ENCODE measurements around the gene LNX1. TPM values are rescaled to one million over a fixed set of nuclear protein-coding genes. Genes with fewer than 3 reads are reported as not detected.

The LNX1 gene
- total RNA-seq, 4 donors from 2014 or later = 5.8 to 14.7 (median 8.4) TPM

DNA sequence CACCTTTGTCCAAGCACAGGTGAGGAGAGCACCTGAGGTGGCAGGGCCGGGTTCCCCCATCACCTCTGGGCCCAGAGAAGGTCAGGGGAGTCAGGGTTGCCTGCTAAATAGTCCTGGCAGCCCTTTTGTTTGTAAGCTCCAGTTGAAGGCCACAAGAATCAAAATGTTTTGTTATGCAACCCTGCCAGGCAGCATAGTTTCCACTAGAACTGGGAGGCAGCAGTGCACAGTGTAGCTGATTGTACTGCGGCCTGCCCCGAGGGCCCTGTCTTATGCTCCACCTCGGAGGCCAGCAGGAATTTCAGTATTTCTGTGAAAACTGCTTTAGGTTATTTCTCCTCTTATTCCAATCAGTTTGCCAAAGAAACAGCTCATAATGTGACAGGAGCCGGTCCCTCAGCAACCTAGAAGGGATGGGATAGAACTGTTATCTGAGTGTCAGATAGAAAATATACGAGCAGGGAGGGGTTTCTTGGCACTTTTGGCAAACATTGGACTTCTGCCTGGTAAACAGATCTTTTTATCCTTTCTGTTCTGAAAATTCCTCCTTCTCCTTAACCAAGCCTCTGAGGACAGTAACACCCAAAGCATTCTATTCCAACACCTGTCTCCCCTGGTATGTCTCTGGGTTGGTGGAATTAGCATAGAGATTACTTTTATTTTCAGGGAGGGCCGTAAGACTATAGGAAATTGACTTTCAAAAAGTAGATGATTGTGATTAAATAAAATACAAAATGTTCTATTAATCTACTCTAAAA lies 93.6 kb downstream of the LNX1 start:
- no peak overlapping the region for H3K4me3 ChIP-seq
- H3K27ac ChIP-seq (replicated peaks in 1 of 4) = peak overlapping the region; percentile 17 to 50 (median 41)
- DNase-seq (ENCODE audit: extremely low spot score) = no peak
- H3K36me3 ChIP-seq = peaks cover 0 to 13% (median 0%) of the 10 kb centered on the region in 4 donors
- H3K9me3 ChIP-seq = no peaks in the 10 kb centered on the region
- TF ChIP-seq POLR2A (IDR thresholded peaks at IDR 0.05; ENCODE audit: low read depth) (no peak), EP300 (IDR thresholded peaks at IDR 0.05) (no peak), POLR2AphosphoS5 (IDR thresholded peaks at IDR 0.05) (no peak)
- TF ChIP-seq, protein P1, sequence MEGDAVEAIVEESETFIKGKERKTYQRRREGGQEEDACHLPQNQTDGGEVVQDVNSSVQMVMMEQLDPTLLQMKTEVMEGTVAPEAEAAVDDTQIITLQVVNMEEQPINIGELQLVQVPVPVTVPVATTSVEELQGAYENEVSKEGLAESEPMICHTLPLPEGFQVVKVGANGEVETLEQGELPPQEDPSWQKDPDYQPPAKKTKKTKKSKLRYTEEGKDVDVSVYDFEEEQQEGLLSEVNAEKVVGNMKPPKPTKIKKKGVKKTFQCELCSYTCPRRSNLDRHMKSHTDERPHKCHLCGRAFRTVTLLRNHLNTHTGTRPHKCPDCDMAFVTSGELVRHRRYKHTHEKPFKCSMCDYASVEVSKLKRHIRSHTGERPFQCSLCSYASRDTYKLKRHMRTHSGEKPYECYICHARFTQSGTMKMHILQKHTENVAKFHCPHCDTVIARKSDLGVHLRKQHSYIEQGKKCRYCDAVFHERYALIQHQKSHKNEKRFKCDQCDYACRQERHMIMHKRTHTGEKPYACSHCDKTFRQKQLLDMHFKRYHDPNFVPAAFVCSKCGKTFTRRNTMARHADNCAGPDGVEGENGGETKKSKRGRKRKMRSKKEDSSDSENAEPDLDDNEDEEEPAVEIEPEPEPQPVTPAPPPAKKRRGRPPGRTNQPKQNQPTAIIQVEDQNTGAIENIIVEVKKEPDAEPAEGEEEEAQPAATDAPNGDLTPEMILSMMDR (IDR thresholded peaks at IDR 0.05) = no peak
- peaks cover 0 to 8% (median 4%) of the 10 kb centered on the region in 4 donors for H3K4me1 ChIP-seq
- intact Hi-C loops (cut with DNase I) = no loop called here
- 63% methylated on average over 7 of the region's 7 CpGs for WGBS
- H3K27me3 ChIP-seq = no peaks in the 10 kb centered on the region

DNA sequence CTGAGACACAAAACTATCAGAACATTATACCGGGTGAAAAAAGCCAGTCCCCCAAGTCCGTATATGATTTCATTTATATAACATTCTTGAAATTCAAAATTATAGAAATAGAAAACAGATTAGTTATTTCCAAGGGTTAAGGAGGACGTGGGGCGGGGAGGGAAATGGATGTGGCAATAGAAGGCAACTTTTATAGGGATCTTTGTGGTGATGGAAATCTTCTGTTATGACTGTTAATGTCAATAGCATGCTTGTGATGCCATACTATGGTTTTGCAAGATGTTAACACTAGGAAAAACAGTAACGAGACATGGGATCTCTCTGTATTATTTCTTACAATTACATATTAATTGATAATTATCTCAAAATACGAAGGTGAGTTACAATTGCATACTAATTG lies 96.4 kb downstream of the LNX1 start:
- DNase-seq (ENCODE audit: extremely low spot score) = no peak
- no peak overlapping the region for H3K27ac ChIP-seq (replicated peaks in 1 of 4)
- intact Hi-C loops (cut with DNase I) = no loop called here
- peaks cover 0 to 13% (median 0%) of the 10 kb centered on the region in 4 donors for H3K36me3 ChIP-seq
- TF ChIP-seq POLR2A (IDR thresholded peaks at IDR 0.05; ENCODE audit: low read depth) = no peak
- TF ChIP-seq POLR2AphosphoS5 (IDR thresholded peaks at IDR 0.05) = no peak
- TF ChIP-seq, protein P1 (IDR thresholded peaks at IDR 0.05) = no peak
- TF ChIP-seq EP300 (IDR thresholded peaks at IDR 0.05) = no peak
- H3K4me3 ChIP-seq = no peak overlapping the region
- peaks cover 2 to 8% (median 5%) of the 10 kb centered on the region in 4 donors for H3K4me1 ChIP-seq
- 91% methylated on average over 6 of the region's 6 CpGs for WGBS
- no peaks in the 10 kb centered on the region for H3K27me3 ChIP-seq
- H3K9me3 ChIP-seq = no peaks in the 10 kb centered on the region

- DNase-seq (ENCODE audit: extremely low spot score) = no peak
- intact Hi-C loops (cut with DNase I) = no loop called here
- peaks cover 0 to 13% (median 0%) of the 10 kb centered on the region in 4 donors for H3K36me3 ChIP-seq
- H3K4me1 ChIP-seq = peaks cover 0 to 3% (median 1%) of the 10 kb centered on the region in 4 donors
- TF ChIP-seq, protein P1 (IDR thresholded peaks at IDR 0.05) = peak; percentile 45 to 65 (median 52)
- TF ChIP-seq POLR2AphosphoS5 (IDR thresholded peaks at IDR 0.05) = no peak
- TF ChIP-seq EP300 (IDR thresholded peaks at IDR 0.05) = no peak
- H3K27me3 ChIP-seq = no peaks in the 10 kb centered on the region
- H3K27ac ChIP-seq (replicated peaks in 1 of 4) = peak overlapping the region in 1 of 4 donors; percentile 22
- no peaks in the 10 kb centered on the region for H3K9me3 ChIP-seq
- WGBS = 42% methylated on average over 3 of the region's 3 CpGs
- no peak overlapping the region for H3K4me3 ChIP-seq
These were observed 100.2 kb downstream of the LNX1 start for GRCh38 chr4:53490965-53491622.

DNA sequence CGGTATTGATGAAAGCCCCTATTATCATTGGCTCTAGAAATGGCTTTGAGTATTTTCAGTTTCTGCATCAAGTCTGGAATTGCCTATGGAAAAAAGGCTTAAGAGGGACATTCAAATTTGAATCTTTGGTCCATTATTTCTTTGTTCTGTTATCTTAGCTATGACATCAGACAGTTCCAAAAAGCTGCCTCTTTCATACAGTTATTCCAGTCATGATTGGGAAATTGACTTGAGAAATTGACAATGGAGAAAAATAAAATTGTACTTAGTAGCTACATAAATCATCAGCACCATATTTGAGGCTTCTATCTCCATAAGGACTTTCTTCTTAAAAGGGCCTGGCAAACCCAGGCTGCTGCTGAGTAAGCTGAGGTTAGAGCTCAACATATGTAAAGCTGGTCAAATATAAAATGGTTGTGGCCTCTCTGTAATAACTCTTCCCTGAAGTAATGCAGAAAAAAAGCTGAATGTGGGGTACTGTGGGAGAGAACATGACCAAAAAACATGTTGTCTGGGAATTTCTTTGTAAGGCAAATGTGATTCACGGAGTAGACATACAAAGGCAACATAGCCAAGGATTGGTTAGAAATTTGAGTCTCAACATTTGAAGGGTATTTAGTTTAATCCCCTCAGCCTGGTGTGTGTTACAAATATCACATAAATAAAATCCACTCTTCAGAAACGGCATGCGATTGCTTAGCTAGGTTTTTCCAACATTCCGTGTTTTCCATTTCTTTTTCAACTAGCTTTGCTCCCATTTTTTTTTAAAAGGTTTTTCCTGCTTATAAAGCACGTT lies 100.9 kb downstream of the LNX1 start:
- no peaks in the 10 kb centered on the region for H3K27me3 ChIP-seq
- peaks cover 0 to 6% (median 0%) of the 10 kb centered on the region in 4 donors for H3K36me3 ChIP-seq
- DNase-seq (ENCODE audit: extremely low spot score) = no peak
- peaks cover 0 to 5% (median 3%) of the 10 kb centered on the region in 4 donors for H3K4me1 ChIP-seq
- TF ChIP-seq, protein P1 (IDR thresholded peaks at IDR 0.05) = no peak
- TF ChIP-seq POLR2AphosphoS5 (IDR thresholded peaks at IDR 0.05) = no peak
- H3K9me3 ChIP-seq = no peaks in the 10 kb centered on the region
- H3K4me3 ChIP-seq = no peak overlapping the region
- 59% methylated on average over 6 of the region's 6 CpGs for WGBS
- intact Hi-C loops (cut with DNase I) = no loop called here
- peak overlapping the region in 1 of 4 donors; percentile 22 for H3K27ac ChIP-seq (replicated peaks in 1 of 4)

Measured in esophagus muscularis mucosa (tissue), 4 donors.